ENCODE results near the gene PPP2R1B.

The PPP2R1B gene

DNA sequence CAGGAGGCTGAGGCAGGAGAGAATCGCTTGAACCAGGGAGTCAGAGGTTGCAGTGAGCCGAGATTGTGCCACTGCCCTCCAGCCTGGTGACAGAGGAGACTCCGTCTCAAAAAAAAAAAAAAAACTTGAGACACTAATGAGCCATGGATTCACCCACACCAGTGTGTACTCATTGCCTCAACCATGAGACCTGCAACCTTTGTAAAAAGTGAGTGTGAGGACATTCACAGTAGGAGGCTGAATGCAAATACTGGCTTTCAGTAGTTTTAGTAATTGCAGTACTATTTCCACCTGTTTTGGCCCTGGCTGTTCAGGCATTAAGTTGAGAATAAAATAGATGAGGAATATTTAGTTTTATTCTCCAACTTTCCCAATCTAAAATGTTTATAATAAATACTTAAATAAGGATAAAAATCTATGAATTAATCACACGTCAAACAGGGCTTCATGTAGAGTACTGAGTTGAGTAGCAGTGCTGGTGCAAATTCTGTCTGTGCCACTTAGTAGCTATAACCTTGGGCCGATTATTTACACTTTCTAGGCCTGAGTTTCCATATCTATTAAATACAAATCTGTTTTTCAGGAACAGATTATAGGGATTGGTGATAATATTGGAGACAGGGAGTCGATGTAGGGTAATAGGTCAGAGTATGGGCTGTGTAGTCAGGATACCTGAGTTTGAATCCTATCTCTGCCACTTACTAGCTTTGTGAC lies 72.8 kb downstream of the PPP2R1B start:
- no peak for DNase-seq (ENCODE audit: low read depth in 2 of 2)

GRCh38 chr11:111691741-111692140 lies 74.4 kb downstream of the PPP2R1B start:
- DNase-seq (ENCODE audit: low read depth in 2 of 2) = no peak

GRCh38 chr11:111691176-111691575 lies 75.0 kb downstream of the PPP2R1B start:
- no peak for DNase-seq (ENCODE audit: low read depth in 2 of 2)

GRCh38 chr11:111688013-111688412 lies 78.2 kb downstream of the PPP2R1B start:
- no peak for DNase-seq (ENCODE audit: low read depth in 2 of 2)

DNA sequence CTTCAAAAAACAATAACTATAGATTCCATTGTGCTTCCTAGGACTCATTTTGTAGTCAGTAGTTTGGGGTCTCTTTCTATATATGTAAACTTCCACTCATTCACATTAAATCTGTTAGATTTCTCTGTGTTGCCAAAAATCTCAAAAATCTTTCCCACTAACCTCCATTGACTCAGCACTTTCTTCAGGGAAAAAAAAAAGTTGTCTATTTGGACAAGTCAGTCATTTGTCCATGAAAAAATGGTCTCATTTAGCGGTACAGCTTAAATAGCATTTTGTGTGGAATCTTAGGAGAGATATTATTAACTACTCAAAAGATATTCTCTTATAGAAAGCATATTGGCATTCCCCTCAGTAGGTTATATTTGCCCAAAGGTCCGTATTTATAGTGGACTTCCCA lies 81.9 kb downstream of the PPP2R1B start:
- DNase-seq (ENCODE audit: low read depth in 2 of 2) = no peak

- no peak for DNase-seq (ENCODE audit: low read depth in 2 of 2)
These were observed 82.4 kb downstream of the PPP2R1B start for GRCh38 chr11:111683806-111684205.

DNA sequence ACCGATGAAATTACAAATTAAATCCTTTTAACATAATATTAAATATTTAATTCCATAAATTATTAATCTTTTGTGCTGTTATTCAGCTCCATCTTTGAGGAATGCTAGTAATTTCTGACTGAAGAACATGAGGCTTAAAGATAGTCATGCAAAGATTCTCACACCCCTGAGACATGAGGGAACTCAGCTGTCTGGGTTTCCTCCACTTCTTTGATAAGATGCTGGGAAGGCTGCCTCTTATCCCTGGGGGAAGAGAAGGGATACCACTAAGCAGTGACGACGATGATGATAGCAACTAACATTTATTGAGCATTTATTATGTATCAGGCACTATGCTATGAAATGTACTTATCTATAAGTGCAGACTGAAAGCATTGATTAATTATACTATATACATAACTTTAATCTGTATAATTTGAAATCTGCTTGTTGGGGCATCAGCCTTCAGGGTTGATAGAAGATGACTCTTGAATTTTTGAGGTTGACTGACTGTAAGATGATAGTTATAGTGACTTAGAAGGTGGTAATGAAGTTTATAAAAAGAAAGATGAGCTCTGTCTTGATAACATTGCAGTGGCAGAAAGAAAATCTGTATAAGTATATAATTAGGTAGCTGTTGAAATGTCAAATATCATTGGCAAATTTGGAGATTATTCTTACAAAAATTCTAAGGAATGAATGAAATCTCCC lies 85.6 kb downstream of the PPP2R1B start:
- DNase-seq (ENCODE audit: low read depth in 2 of 2) = no peak

Measured in stimulated activated CD4-positive, alpha-beta T cell treated with anti-CD3 and anti-CD28 coated beads, Interleukin-12 subunit alpha, Interleukin-12 subunit beta, amount 100 ng/mL, for 24 hours (primary cell).